HG03064 (cell line): ENCODE data around the gene CASQ2.

Experiments
- ATAC-seq: cut with Tn5 transposase; IDR thresholded peaks from one replicate; pipeline ENCODE4 v1.9.1; 2021; ENCODE audit warnings: low read depth; ENCODE audit not compliant: unreplicated experiment

CASQ2 gene

DNA sequence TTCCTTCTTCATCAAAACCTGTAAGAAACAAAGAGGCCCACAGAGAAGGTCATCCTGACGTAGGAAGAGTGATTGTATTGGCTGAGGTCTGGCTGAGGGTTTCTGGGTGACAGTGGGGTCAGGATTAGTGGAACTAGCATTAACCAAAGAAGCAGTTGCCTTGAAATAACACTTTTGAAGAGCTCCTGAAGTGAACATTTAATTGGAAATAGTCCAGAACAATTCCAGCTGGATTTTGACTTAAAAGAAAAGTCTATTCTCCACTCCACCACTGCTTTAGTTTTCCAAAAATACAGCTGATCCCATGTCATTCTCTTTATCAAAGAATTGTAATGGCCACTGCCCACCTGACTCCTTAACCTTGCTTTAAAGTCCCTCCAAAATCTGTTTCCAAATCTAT, 27.7 kb downstream of the CASQ2 start:
- no peak for ATAC-seq

DNA sequence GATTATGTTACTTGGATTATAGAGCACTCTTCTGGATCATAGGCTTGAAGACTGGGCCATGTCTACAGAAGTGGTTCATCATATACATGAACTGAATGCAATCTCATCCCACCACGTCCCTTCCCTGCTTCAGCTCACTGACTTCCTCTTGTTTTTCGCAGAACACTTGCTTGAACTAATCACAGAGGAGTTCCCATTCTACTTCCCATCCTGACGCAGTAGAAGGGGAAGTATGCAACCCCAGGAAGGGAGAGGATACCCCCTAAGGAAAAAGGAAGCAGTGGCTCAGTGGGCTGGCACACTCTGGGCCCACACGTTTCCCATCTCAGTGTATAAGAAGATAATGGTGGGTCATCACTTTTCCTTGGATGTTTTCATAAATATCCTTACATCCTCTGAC, 36.2 kb downstream of the CASQ2 start:
- ATAC-seq = no peak

DNA sequence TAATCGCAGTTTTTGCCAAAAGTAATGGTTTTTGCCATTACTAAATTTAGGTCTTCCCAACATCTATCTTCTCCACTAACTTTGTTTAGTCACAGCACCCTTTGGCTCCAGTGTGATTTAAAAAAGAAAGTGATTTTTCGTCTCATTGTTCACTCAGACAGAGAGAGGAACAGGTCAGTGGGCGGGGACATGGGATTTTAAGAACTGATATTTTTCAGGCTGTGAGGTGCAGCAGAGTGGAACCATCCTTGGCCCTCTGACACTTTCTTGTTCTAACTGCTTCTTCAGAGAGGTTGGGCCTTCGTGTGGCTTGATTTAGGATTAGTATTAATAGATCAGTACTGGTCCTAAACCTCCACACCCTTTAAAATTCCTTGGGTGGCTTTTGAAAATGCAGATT, 38.8 kb downstream of the CASQ2 start:
- peak; percentile 92 for ATAC-seq

DNA sequence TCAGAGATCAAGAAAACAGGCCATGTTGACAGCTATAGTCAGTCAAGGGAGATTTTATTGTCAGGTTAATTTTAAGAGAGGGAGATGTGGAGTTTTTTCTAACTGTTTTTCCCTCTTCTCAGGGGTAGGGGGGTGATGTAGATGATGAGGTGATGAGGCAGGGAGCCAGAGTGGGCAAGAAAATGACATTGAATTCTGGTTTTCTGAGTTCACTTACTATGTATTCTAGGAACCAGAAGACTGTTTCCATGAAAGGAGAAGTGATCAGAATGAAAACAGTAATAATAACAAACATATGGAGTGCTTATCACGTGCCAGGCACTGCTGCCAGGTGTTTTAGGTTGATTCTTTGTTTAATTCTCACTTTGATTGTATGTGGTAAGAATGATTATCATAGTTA, 40.2 kb downstream of the CASQ2 start:
- ATAC-seq = no peak

DNA sequence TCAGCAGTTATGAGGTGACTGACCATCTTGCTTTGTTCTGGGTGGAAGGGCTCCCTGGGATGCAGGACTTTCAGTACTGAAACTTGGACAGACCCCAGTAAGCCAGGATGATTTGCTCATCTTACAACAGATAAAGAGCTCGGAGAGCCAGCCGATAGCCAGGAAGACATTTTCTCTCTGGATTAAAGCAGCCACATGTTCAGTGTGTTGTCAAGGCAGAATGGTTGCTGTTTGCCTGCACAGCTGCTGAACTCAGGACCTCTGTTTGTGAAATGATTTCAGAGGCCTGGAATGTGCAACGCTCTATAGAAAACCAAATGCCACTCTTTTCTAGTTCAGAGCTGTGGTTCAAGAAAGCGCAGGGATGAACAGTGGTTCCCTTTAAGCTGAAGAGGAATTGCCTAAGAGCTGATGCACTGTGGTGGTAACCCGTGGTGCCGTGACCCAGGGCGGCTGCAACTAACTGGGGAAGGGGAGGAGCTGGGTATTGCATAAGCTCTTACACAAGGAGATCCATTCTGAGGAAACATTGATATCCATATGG, 40.7 kb downstream of the CASQ2 start:
- ATAC-seq = no peak

DNA sequence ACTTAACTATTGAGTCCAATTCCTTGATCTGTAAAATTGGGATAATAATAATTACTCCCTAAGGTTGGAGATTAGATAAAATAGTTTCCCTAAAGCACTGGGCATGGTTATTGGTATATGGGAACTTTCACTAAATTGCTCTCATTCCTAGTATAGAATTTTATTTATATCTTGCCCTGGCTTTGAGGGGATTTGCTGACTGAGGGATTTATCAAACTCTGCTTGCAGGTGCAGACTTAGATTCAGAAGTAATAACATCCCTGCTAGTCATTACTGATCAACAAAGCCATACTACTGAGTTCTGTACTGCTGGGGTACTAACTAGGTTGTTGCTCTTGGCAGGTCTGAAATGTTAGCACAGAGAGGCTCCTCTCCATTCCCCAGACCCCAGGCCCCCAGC, 41.9 kb downstream of the CASQ2 start:
- no peak for ATAC-seq

DNA sequence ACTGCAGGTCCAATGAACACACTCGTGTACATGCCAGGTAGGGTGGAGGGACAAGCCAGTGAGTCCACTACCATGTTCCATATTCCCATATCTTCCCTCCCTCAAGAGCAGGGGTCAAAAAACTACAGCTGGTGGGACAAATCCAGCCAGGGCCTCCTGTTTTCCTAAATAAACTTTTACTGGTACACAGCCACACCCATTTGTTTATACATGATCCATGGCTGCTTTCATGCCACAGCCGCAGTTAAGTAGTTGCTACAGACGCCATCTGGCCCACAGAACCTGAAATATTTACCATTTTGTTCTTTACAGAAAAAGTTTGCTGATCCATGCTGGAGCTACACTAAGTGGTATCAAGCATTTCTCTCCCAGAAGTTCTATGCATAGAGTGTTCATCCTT, 42.4 kb downstream of the CASQ2 start:
- no peak for ATAC-seq

DNA sequence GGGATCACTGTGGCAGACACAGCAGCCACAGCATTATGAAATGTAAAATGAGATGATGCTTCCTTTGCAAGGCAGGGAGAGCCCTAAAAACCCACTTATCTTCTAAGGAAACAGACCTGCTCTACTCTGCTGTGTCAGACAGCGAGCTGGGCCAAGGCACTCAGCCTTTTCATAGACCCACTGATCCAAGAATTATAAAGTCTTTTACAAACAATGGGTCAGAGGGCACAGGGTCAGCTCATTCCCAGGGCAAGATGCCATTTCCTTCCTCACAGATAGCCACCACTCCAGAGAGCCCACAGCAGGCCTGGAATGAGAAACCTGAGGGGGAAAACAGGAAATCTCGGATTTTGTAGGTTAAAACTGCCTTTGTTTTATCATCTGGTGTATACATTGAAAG, 42.9 kb downstream of the CASQ2 start:
- no peak for ATAC-seq

DNA sequence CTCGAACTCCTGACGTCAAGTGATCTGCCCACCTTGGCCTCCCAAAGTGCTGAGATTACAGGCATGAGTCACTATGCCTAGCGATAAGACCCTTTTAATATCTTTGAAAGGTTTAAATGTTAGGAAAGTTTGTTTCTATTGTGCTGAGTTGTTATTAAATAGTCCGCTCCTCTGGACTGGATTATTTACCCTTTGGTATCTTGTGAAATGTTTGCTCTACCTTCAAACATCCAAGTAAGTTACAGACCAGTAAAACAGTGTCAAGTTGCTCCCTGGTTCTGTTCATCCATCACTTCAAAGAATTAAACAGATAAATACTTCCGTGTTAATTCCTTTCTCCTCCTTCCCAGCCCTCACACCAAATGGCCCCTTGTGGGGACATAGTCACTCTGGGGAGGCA, 44.8 kb downstream of the CASQ2 start:
- no peak for ATAC-seq

DNA sequence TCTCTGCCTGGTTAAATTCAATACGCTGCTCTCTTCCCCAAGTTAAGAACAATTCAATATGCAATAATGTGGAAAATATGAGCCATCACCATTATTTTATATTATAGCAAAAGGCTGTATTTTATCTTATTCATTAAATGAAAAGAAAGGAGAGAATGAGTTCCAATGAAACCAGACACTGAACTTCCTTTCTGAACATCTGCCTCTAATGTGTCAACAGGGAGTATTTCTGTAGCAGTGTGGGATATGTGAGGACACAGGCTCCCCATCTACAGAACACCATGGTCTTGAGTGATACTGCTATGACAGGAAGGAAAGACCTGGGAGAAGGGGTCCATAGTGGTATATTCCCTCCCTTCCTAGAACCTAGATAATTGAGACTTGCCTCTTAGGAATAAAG, 46.3 kb downstream of the CASQ2 start:
- ATAC-seq = no peak

DNA sequence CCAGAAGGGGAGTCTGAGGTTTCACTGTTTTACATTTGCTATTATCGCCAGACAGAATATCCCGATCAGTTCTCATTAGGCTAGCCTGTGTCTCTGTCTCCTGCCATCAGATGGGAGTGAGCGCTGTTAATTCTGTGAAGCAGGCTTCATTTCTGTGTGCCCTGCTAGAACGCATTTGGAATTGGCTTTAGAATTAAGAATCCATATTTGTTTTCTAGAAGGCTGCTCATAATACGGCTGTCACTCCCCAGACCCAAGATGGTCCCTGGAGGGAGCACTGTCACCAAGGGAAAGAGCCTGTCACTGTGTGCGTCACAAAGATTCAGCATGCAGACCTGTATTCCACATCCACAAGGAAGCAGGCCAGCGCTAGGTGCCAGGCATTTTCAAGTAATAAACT, 49.2 kb downstream of the CASQ2 start:
- no peak for ATAC-seq

DNA sequence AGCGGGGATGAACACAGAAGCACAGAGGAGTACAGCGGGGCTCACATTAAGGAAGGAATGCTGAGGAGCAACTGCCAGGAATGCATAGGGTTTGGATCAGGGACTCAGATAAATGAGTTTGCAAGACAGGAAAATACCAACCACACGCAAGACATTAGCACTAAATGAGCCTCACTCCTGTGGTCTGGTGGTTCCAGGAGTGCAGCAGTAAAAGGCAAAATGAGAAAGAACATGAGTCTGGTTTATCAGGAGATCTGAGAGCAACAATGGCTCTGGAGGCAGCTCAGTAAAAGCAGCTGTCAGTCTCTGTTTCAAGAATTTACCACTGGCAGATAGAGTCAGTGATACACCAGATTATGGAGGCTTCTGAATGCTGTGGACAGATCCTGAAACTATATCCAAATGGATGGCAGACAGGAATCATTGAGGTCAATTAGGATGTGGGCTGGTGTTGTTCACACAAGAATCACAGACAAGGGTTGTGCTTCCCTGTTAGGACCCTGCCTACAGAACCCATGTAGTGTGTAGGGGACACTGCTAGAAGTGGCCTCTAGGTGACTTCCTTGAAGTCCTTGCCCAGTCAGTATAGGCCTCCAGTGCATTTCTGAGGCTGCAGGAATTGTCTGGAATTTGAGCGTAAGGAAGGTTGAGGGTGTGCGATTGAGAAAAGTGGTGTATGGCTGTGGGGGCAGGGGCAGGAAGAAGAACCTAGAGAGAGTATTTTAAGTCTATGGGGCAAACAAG, 50.3 kb downstream of the CASQ2 start:
- ATAC-seq = no peak

DNA sequence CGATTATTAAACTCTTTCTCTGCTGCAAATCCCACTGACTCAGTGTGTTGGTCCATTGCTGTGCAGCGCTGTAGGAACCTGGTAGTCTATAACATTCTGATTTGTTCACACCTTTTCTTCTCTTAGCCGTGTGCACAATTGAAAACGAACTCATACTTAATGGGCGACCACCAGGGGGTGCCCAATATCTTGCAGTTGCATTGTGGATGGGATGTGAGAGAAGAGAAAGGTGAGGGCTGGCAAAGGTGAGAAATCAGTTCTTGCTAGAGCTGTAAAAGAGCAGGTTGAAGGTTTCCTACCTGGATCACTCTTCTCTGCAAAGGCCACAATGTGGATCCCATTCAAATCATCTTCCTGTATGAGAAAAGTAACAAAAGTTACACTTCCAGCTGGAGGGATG, 51.0 kb downstream of the CASQ2 start:
- no peak for ATAC-seq

DNA sequence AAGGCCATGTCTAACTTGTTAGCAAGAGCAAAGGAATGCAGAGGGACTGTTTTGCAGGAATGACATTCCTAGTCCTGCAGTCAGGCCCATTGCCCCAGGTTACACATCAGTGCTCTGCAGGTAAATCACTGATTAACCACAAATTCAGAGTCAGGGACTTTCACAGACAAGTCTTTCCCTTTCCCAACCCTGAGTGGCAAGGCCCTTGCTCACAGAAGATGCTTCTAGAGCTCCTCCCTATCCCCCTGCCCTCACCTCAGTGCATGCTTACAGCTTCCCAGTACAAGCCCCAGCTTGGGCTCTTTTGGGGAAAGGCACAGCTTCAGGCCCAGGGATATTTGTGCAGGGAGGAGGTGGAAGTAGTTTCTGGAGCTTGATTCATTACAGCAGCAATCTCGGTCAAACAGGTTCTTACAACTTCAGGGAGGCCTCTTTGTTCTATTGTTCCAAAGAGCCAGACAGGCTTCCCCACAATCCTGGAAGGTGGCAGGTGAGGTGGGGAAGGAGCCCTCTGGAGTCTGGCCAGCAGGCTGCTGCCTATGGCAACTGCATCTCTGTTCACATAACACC, 53.9 kb downstream of the CASQ2 start:
- ATAC-seq = no peak

DNA sequence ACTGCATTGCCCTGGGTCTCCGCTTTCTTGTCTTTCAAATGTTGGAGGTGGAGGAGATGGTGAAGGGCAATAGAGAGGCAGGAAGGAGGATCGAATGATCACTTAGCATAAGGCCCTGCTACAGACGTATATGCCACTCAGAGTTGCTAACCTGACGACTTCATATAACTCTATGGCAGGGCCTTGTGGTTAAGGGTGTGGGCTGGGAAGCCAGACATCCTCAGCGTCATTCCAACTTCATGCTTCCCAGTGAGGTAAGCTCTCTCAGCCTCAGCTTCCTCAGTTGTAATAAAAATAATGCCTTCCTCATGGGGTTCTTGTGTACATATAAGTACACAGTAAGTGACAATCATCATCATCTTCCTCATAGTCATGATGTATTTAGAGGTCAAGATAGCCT, 54.6 kb downstream of the CASQ2 start:
- ATAC-seq = no peak

DNA sequence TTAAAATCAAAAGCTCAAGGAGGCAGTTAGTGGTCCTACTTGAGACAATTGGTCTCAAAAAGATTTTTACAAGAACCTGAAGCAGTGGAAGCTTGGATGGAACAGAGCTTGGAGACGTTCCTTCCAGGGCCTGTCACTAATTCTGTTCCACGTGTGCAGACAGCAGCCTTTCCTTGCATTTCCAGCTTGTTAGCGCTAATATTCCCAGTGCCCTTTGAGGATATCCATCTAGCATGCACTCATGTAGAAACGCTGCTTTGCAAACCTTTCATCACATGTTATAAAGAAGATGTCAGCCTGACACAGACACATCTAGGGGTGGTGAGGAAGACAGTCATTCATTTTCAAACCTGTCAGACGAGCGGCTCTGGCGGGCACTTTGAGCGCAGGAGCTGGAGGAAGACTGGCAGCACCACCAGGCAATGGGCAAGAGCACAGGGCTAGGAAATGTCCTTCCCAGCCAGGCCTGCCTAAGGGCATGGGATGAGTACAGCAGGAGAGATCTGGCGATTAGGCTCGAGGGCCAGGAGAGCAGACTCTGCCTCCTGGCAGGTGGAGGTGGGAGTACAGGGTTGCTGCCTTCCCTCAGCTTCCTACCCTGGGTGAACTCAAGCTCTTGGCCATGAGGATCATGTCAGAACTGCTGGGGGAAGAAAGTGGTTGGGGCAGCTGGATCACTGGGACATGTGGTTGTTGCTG, 55.5 kb downstream of the CASQ2 start:
- ATAC-seq = no peak

DNA sequence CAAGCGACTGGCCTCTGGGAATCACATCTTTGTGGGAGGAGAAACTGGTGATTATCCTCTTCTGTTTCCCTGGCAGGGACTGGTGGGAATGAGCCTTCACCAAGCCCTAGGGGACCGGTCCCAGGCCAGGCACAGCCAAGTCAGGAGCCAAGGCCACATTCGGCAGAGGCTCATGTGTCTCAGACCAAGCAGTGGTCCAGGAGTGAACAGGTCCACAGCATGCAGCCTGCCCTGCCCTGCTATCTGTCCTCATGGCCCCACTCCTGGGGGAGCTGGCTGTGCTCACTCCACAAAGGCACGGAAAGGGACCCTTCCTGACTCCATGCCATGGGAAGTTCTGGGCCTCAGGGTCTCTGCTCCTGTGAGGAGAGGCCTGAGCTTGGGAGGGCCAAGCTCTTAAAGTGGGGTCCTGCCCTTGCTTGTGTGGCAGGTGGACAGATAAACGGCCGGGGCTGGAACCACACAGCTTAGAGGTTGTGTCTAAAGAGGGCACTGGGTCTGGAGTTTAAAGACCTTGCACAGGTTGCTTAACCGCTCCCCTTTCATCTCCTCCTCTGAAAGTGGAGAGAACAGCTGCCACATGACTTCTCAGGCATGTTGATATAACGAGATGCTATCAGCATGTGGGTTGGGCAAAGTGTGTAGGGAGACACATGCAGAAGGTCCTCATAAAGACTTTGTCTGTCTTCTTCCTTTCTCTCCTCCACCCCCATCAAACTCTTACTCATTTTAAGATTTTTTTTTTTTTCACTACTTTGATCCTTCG, 57.5 kb downstream of the CASQ2 start:
- no peak for ATAC-seq

DNA sequence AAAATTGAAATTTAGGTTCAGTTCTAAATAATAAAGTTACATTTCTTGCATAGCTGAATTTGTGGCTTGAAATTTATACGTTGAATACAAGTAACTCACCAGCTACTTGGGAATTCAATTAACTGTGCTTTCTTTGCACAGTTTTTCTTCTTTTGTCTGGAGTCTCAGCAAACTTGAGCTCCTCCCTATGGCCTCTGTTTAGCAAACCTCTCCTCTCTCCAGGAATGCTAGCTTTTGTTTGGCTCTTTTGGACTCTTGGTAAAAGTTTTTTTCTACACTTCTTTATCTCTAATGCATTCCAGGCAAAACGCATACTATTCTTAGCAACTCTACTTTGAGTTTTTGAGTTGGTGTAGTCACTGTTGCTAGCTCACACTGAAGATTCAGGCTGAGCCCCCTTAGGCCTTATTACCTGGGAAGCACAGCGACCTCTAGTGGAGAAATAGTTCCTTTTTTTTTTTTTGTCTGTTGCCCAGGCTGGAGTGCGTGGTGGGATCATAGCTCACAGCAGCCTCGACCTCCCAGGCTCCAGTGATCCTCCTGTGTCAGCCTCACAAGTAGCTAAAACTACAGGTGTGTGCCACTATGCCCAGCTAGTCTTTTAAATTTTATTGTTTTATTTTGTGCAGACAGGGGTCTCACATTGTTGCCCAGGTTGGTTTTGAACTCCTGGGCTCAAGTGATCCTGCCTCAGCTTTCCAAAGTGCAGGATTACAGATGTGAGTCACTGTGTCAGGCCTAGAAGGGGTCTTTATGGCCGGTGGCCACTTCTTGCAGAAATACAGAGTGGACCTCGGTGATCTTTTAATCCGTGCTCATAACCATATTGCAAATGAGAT, 61.7 kb downstream of the CASQ2 start:
- ATAC-seq = no peak

DNA sequence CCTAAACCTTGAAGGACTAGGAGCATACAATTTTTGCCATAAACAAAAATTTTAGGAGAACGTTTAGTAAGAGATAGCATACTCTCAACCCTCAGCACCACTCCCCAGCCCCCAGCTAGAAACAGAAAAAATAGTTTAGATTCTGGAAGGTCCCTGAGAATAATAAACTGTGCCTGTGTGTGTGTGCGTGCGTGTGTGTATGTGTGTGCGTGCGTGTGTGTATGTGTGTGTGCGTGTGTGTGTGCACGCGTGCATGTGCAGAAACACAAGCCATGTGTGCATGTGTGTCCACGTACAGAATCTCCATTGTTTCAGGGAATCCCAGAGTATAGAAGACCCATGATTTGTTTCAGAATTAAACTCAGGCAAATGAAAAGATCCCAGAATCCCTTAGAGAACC, 62.6 kb downstream of the CASQ2 start:
- no peak for ATAC-seq
